Measurements from ENCODE around the gene ZNF346. TPM values are rescaled to one million over a fixed set of nuclear protein-coding genes. Genes with fewer than 3 reads are reported as not detected.
A peak's percentile ranks its signal among the peaks of the same experiment; 100 is the strongest.
"Not testable (repeated sequence)": the region's sequence is repeated elsewhere in the genome, so short reads cannot be mapped to it uniquely, and the experiment has no call there.

The ZNF346 gene, protein sequence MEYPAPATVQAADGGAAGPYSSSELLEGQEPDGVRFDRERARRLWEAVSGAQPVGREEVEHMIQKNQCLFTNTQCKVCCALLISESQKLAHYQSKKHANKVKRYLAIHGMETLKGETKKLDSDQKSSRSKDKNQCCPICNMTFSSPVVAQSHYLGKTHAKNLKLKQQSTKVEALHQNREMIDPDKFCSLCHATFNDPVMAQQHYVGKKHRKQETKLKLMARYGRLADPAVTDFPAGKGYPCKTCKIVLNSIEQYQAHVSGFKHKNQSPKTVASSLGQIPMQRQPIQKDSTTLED
- total RNA-seq (2021) (27.3 and 29.3 TPM in 2 replicates), Bru-seq, nascent RNA (percentile 75 among the genes with signal in this experiment), BruChase-seq, experiment 1, labeled RNA remaining after a 2-hour chase (percentile 85 among the genes with signal in this experiment), BruChase-seq, experiment 2, labeled RNA remaining after a 6-hour chase (percentile 84 among the genes with signal in this experiment)
- long read RNA-seq, transcript ZNF346-201 (7 exons, 2,314 nt) = major isoform, 22 of 40 reads
- long read RNA-seq, partial matches to known transcripts = 2 of 40 reads
- long read RNA-seq, other reads (novel, unspliced or antisense) = 9 of 40 reads

DNA sequence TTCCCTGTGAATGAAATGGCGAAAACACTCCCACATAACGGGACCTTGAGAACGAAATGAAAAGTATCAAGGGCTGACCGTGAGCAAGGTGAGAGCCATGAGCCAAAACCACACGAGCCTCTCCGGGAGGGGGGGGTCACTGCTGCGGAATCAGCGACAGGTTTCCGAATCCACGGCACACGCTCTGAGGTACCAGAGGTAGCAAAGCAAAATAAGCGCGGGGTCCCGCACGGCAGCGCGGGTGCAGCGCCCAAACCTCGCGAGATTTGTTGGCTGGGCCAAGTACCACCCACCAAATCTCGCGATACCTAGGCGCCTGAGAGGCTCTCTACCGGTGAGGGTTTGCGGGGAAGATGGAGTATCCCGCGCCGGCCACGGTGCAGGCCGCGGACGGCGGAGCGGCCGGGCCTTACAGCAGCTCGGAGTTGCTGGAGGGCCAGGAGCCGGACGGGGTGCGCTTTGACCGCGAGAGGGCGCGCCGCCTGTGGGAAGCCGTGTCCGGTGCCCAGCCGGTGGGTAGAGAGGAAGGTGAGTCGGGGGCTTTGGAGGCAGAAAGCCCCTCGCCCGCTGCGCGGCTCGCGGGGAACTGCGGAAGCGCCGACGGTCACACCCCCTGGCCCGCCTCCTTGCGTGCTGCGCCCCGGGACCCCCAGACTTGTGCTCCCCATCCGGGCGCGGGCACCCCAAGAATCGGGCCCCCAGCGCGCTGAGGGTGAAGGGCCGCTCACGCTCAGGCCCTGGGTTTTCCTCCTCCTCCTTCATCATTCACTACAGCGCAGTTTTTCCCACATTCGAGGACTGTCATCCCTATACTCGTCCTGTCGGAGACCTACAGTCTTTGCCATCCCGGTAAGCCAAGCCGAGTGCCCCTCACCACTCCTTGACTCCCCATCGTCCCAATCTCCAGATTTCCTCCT, at the start of gene ZNF346:
Gene ZNF346, plus strand, starts transcription at position 311 of the 917 bp plus-strand sequence. Its CDS starts 43 bp downstream, at position 354.
- H3K36me3 ChIP-seq (ENCODE audit: insufficient read depth, low read length, poor library complexity, severe bottlenecking) = no peaks in the 10 kb centered on the region
- TF ChIP-seq, protein P1, sequence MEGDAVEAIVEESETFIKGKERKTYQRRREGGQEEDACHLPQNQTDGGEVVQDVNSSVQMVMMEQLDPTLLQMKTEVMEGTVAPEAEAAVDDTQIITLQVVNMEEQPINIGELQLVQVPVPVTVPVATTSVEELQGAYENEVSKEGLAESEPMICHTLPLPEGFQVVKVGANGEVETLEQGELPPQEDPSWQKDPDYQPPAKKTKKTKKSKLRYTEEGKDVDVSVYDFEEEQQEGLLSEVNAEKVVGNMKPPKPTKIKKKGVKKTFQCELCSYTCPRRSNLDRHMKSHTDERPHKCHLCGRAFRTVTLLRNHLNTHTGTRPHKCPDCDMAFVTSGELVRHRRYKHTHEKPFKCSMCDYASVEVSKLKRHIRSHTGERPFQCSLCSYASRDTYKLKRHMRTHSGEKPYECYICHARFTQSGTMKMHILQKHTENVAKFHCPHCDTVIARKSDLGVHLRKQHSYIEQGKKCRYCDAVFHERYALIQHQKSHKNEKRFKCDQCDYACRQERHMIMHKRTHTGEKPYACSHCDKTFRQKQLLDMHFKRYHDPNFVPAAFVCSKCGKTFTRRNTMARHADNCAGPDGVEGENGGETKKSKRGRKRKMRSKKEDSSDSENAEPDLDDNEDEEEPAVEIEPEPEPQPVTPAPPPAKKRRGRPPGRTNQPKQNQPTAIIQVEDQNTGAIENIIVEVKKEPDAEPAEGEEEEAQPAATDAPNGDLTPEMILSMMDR (conservative IDR thresholded peaks at IDR 0.05; ENCODE audit: low read depth, low read length) = peak; percentile 40
- TF ChIP-seq EZH2 (IDR thresholded peaks at IDR 0.05; ENCODE audit: borderline replicate concordance, low read depth, low read length, poor library complexity, severe bottlenecking) = no peak
- BruUV-seq (replicated peaks) = TSS peak; percentile 58
- peak within 1 kb of the TSS; percentile 84 for H3K27ac ChIP-seq (ENCODE audit: low read depth, low read length, poor library complexity, severe bottlenecking)
- H3K27me3 ChIP-seq (replicated peaks; ENCODE audit: insufficient read depth, low read depth, low read length, poor library complexity) = no peaks in the 10 kb centered on the region
- CTCF ChIA-PET = interaction anchor here (0.5 kb wide), 1 partner anchor 33 kb away, joined by 5 read pairs; no protein-coding TSS in a partner anchor
- DNase-seq (ENCODE audit: low spot score) = peak; percentile 94
- POLR2A ChIA-PET (ENCODE audit: low non-redundant PET) = no interaction called here
- intact Hi-C loops (cut with micrococcal nuclease; ENCODE audit: unreplicated experiment) = no loop called here
- H3K9me3 ChIP-seq (ENCODE audit: low read depth, low read length, poor library complexity, severe bottlenecking) = no peaks in the 10 kb centered on the region
- H3K4me3 ChIP-seq (ENCODE audit: low read depth, low read length, poor library complexity, severe bottlenecking) = peak within 1 kb of the TSS; percentile 90
- peaks cover 20% of the 10 kb centered on the region for H3K4me1 ChIP-seq (ENCODE audit: insufficient read depth, low read length, poor library complexity, severe bottlenecking)

- Histone ChIP-seq H3K27me3 (replicated peaks; ENCODE audit: insufficient read depth, low read depth, low read length, poor library complexity) (no peaks in the 10 kb centered on the region), H3K36me3 (ENCODE audit: insufficient read depth, low read length, poor library complexity, severe bottlenecking) (peaks cover 18% of the 10 kb centered on the region), H3K9me3 (ENCODE audit: low read depth, low read length, poor library complexity, severe bottlenecking) (no peaks in the 10 kb centered on the region), H3K4me3 (ENCODE audit: low read depth, low read length, poor library complexity, severe bottlenecking) (no peak overlapping the region), H3K4me1 (ENCODE audit: insufficient read depth, low read length, poor library complexity, severe bottlenecking) (no peaks in the 10 kb centered on the region), H3K27ac (ENCODE audit: low read depth, low read length, poor library complexity, severe bottlenecking) (no peak overlapping the region)
- CTCF ChIA-PET = no interaction called here
- BruUV-seq (replicated peaks) = TSS peak; percentile 33
- POLR2A ChIA-PET (ENCODE audit: low non-redundant PET) = no interaction called here
- TF ChIP-seq, protein P1 (conservative IDR thresholded peaks at IDR 0.05; ENCODE audit: low read depth, low read length) = no peak
- TF ChIP-seq EZH2 (IDR thresholded peaks at IDR 0.05; ENCODE audit: borderline replicate concordance, low read depth, low read length, poor library complexity, severe bottlenecking) = no peak
- DNase-seq (ENCODE audit: low spot score) = no peak
- intact Hi-C loops (cut with micrococcal nuclease; ENCODE audit: unreplicated experiment) = no loop called here
Observed at GRCh38 chr5:176979669-176980068, 42.8 kb upstream of the ZNF346 start.

DNA sequence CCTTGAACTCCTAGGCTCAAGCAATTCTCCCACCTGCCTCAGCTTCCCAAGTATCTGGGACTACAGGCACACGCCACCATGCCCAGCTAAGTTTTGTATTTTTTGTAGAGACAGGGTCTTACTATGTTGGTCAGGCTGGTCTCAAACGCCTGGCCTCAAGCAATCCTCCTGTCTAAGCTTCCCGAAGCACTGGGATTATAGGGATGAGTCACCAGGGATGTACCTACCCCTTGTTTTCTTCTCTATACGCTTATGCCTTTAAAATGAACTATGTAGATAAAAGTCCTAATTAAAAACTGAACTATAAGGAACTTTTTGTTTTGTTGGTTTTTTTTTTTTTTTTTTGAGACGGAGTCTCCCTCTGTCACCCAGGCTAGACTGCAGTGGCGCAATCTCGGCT, 41.7 kb upstream of the ZNF346 start:
- no peak for TF ChIP-seq EZH2 (IDR thresholded peaks at IDR 0.05; ENCODE audit: borderline replicate concordance, low read depth, low read length, poor library complexity, severe bottlenecking)
- TF ChIP-seq, protein P1 (conservative IDR thresholded peaks at IDR 0.05; ENCODE audit: low read depth, low read length) = no peak
- POLR2A ChIA-PET (ENCODE audit: low non-redundant PET) = no interaction called here
- no peak overlapping the region for H3K27ac ChIP-seq (ENCODE audit: low read depth, low read length, poor library complexity, severe bottlenecking)
- H3K4me3 ChIP-seq (ENCODE audit: low read depth, low read length, poor library complexity, severe bottlenecking) = no peak overlapping the region
- no TSS peak for BruUV-seq (replicated peaks)
- no peaks in the 10 kb centered on the region for H3K9me3 ChIP-seq (ENCODE audit: low read depth, low read length, poor library complexity, severe bottlenecking)
- no peak for DNase-seq (ENCODE audit: low spot score)
- no peaks in the 10 kb centered on the region for H3K27me3 ChIP-seq (replicated peaks; ENCODE audit: insufficient read depth, low read depth, low read length, poor library complexity)
- no peaks in the 10 kb centered on the region for H3K4me1 ChIP-seq (ENCODE audit: insufficient read depth, low read length, poor library complexity, severe bottlenecking)
- intact Hi-C loops (cut with micrococcal nuclease; ENCODE audit: unreplicated experiment) = no loop called here
- CTCF ChIA-PET = no interaction called here
- peaks cover 16% of the 10 kb centered on the region for H3K36me3 ChIP-seq (ENCODE audit: insufficient read depth, low read length, poor library complexity, severe bottlenecking)

GRCh38 chr5:176983112-176983511, 39.4 kb upstream of the ZNF346 start:
- BruUV-seq (replicated peaks); H3K27me3 ChIP-seq (replicated peaks; ENCODE audit: insufficient read depth, low read depth, low read length, poor library complexity); H3K27ac ChIP-seq (ENCODE audit: low read depth, low read length, poor library complexity, severe bottlenecking); H3K4me1 ChIP-seq (ENCODE audit: insufficient read depth, low read length, poor library complexity, severe bottlenecking); POLR2A ChIA-PET (ENCODE audit: low non-redundant PET); H3K4me3 ChIP-seq (ENCODE audit: low read depth, low read length, poor library complexity, severe bottlenecking); H3K9me3 ChIP-seq (ENCODE audit: low read depth, low read length, poor library complexity, severe bottlenecking); DNase-seq (ENCODE audit: low spot score); CTCF ChIA-PET; intact Hi-C loops (cut with micrococcal nuclease; ENCODE audit: unreplicated experiment): not testable (repeated sequence)
- H3K36me3 ChIP-seq (ENCODE audit: insufficient read depth, low read length, poor library complexity, severe bottlenecking) = peaks cover 16% of the 10 kb centered on the region

Data from A673 (cell line).